Measurements from ENCODE around the gene SRD5A2.

SRD5A2 gene

DNA sequence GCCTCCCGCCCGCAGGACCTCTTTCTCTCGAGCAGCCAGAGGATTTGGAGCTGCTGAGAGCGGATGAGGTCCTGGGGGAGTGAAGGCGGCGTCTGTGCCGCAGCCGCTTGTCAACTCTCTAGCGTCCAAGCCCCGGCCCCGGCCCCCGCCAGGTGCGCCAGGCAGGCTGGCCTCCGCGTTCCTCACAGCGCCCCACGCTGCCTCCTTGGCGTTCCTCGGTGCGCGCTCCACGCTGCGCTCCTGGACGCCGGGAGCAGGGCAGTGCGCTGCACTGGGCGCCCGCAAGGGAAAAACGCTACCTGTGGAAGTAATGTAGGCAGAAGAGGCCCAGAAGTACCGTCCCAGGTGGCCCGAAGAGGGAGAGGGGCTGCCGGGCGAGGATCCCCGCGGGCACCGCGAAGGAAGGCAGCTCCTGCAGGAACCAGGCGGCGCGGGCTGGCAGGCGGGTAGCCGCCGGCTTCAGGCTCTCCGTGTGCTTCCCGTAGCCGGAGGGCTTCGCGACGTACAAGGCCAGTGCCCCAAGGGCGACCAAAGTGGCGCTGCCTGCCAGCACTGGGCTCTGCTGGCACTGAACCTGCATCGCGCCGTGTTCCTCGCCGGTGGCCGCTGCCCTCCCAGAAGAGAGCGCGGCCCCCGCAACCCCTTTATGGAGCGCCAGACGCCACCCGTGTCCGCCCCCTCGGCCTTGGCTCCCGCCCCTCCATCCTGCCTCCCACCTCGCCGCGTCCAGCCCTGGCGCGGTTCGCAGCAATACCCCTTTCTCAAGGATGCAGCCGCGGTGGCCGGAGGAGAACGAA, at the start of gene SRD5A2:
Gene SRD5A2 (minus strand): TSS at position 618 of the 797 bp plus-strand sequence. CDS start 38 bp downstream, at position 580.
- FAIRE-seq (no peak), DNase-seq (ENCODE audit: extremely low spot score, insufficient read length, low read depth) (no peak)

GRCh38 chr2:31606509-31606908, 25.8 kb upstream of the SRD5A2 start:
- DNase-seq (ENCODE audit: extremely low spot score, insufficient read length, low read depth) = no peak
- FAIRE-seq = no peak

- no peak for FAIRE-seq
- DNase-seq (ENCODE audit: extremely low spot score, insufficient read length, low read depth) = no peak
Observed at GRCh38 chr2:31598694-31599093, 18.0 kb upstream of the SRD5A2 start.

DNA sequence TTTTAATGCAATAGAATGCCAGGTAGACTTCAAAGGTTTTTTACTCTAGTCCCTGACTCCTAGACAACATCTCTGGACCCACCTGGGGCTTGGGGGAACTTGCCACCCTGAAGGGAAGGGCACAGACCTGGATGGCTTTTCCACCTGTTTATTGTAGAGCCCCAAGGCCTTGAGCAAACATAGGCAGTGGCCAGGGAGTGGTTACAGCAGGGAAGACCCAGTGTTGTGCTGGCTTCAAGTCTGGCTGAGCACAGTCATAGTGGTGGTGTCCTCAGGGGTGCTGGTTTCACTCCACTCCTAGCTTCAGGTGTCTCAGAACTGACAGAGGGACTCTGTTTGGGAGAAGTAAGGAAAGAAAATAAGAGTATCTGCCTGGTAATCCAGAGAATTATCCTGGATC, 5.5 kb upstream of the SRD5A2 start:
- DNase-seq (ENCODE audit: extremely low spot score, insufficient read length, low read depth) (no peak), FAIRE-seq (no peak)

DNA sequence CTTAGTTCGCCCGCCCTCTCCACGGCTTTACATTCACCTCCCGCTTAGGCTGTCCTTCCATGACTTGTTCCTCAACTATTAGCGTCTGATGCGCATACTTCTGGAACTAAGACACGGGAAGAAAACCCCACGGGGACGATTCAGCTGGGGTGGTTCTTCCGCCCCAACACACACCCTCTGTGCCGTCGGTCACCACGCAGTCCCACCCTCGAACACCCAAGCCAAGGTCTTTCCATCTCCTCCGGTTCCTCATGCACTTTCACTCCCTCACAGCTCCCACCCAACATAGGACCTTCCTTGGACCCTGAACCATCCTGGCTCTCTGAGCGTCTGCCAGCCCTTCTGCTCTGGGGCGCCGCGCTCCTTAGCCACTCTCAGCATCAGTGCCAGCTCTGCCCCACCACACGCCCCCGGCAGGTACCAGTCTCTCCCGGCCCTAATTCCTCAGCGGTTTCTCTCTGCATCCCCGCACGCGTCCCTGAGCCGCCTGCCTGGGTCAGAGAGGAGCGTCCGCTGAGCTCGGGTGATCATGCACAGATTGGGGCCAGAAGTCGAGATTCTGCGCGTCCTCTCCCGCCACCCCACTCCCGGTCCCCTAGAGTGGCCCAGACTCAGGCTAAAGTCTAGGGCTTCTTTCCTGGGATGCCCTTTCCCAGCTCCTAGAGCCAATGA, 522 bp upstream of the SRD5A2 start:
- FAIRE-seq = no peak

GRCh38 chr2:31579996-31580320, 780 bp downstream of the SRD5A2 start:
- no peak for FAIRE-seq
- no peak for DNase-seq (ENCODE audit: extremely low spot score, insufficient read length, low read depth)

More for the DNA sequence above, 522 bp upstream of the SRD5A2 start:
- DNase-seq (ENCODE audit: extremely low spot score, insufficient read length, low read depth) = no peak

DNA sequence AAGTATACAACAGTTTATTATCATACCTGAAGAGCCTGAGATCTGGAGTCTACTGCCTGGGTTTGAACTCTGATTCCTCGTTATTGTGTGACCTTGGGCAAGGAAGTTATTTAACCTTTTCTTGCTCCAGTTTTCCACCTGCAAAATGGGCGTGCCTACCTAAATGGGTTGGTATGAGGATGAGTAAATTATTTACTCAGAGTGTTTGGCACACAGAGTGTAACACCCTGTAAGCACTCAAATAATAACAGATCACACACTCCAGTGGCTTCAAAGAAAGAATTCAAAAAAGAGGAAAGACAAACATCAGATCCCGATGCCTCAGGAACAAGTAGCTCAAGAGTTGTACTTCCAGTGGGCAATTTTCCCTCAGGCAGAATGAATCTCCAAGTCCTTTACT, 2.4 kb downstream of the SRD5A2 start:
- DNase-seq (ENCODE audit: extremely low spot score, insufficient read length, low read depth) (no peak), FAIRE-seq (no peak)

DNA sequence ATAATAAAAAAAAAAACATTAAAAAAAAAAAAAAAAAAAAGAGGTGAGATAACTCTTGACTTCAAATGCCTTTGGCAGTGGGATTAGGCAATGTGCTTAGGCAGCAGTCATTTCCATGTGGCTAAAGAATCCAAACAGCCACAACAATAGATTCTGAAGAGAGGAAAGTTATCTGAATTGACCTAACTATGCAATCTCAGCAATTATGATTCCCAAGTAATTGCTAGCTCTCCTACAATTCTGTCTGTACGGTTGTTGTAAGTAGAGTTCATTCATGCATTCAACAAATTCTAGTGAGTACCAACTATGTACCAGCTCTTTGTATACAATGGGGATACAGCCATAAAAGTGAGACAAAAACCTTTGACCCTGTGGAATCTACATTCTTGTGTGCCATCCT, 3.6 kb downstream of the SRD5A2 start:
- DNase-seq (ENCODE audit: extremely low spot score, insufficient read length, low read depth) (no peak), FAIRE-seq (no peak)

DNA sequence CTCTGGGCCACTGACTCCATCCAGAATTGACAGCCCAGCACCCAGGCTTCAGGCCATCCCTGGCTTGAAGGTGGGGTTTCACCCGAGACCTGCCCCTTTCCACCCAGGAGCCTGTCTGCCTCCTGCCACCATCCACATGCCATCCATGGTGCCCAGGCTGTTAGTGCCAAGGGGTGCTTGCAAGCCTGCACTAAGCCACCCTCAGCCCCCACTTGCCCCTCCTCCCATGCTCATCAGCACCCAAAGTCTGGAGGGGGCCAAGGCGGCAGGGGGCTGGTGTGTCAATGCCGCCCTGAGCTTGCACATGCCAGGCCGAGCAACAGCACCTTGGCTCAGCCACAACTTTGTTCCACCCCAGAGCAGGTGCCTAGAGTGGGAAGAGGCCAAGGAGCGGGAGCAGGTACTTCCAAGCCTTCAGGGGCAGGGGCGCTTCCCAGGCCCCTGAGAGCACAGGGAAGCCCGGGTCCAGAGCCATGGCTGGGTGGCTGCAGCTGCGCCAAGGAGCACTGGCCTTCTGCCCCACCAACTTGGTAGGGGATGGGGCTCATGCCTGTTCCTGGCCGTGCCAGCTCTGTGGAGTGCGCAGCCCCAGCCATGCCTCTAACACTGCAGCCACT, 12.0 kb downstream of the SRD5A2 start:
- DNase-seq (ENCODE audit: extremely low spot score, insufficient read length, low read depth) (no peak), FAIRE-seq (no peak)

- FAIRE-seq (no peak), DNase-seq (ENCODE audit: extremely low spot score, insufficient read length, low read depth) (no peak)
Observed at GRCh38 chr2:31567679-31568078, 13.1 kb downstream of the SRD5A2 start.

DNA sequence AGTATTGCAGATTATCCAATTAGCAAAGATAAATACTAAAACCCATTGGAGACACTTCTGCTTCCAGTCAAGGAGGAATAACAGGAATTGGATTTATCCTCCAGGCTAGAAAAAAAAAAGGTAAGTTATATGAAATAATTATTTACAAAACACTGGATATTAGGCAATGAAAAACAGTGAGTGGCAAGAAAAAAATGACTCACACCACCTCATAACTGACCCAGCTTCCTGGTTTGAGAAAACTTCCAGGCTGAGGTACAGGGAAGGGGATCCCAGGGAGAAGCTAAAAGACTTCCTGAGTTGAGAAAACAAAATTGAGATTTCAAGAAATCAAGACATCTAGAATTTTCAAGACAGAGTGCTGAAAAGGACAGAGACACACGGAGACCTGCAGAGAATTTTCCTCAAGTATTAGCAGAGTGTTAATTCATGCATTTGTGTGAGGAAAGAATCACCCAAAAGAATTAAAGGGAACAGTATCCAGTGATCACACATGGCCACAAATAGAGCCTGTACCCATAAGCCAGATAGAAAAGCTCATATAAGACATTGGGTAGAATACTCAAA, 17.4 kb downstream of the SRD5A2 start:
- FAIRE-seq (no peak), DNase-seq (ENCODE audit: extremely low spot score, insufficient read length, low read depth) (no peak)

DNA sequence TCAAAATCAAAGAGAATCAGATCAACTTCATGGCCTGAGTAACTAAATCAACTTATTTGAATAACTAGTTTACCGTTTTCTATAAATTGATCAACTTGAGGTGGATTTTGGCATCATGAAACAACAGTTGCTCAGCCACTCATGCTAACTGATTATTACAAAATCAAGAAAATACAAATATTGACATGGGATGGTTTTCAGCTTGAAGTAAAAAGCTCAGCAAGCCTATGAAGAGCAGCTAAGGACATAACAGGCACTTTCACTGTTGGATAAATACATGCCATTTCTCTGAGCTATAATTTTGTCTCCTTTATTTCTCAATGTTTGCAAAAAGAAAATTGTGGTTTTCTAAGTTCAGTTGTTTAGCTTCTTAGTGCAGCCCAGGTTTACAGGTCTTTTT, 18.9 kb downstream of the SRD5A2 start:
- no peak for FAIRE-seq
- DNase-seq (ENCODE audit: extremely low spot score, insufficient read length, low read depth) = no peak

- no peak for DNase-seq (ENCODE audit: extremely low spot score, insufficient read length, low read depth)
- FAIRE-seq = no peak
Observed at GRCh38 chr2:31558401-31559295, 22.1 kb downstream of the SRD5A2 start.

DNA sequence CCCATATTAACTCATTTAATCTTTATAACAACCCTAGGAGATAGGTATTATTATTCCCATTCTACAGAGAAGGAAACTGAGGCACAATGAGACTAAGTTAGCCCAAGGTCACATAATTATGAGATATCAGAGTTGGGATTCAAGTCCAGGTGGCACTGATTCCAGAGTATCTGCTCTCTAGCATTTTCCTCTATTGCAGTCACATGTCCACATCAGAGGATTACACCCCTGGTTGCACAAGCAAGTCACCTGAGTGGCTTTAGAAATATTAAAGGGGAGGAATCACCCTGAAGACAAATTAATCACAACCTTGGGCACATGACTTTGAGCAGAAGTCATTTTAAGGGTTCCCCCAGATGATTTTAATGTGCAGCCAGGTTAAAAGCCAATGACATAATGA, 23.8 kb downstream of the SRD5A2 start:
- no peak for DNase-seq (ENCODE audit: extremely low spot score, insufficient read length, low read depth)
- no peak for FAIRE-seq

DNA sequence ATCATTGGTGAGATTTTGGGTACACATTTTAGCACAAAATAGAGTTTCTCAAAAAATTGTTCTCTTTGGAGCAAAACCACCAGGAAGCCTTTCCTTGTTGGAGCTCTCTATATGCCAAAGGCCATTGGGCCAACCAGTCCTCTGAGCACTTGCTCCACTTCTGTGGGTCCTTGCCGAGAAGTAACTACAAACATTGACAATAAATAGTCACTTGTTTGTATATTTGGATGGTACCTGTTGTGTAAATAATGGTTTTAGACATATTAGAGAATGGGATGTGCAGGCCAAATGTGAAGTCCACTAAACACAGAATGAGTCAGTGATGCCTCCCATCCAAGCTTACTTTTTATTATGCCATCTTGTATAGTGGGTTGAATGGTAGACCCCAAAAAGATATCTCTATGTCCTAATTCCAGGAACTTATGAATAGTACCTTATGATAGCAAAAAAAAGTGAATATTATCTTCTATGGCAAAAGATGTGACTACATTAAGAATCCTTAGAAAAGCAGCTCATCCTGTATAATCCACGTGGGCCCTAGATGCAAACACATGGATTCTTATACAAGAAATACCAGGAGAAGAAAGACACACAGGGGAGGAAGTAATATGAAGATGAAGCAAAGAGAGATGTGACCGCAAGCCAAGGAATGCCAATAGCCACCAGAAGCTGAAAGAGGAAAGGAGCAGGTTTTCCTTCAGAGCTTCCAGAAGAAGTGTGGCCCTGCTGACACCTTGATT, 24.6 kb downstream of the SRD5A2 start:
- FAIRE-seq = no peak
- DNase-seq (ENCODE audit: extremely low spot score, insufficient read length, low read depth) = no peak

DNA sequence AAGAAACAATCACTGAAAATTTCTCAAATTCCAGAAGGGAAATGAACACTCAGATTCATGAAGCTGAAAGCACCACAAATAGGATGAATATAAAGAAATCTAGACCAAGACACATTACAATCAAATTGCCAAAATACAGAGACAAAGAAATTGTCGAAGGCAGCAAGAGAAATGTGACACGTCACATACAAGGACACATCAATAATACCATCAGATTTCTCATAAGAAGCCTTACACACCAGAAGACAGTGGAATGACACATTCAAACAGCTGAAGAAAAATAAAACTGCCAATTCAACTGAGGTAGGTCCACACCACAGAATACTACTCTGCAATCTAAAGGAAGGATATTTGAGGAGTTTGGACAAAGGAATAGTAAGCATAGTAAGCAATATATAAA, 27.4 kb downstream of the SRD5A2 start:
- no peak for FAIRE-seq
- DNase-seq (ENCODE audit: extremely low spot score, insufficient read length, low read depth) = no peak

- no peak for FAIRE-seq
Observed at GRCh38 chr2:31547485-31547884, 33.3 kb downstream of the SRD5A2 start.

GRCh38 chr2:31541853-31542252, 38.9 kb downstream of the SRD5A2 start:
- DNase-seq (ENCODE audit: extremely low spot score, insufficient read length, low read depth) = no peak
- no peak for FAIRE-seq

More at GRCh38 chr2:31547485-31547884, 33.3 kb downstream of the SRD5A2 start:
- no peak for DNase-seq (ENCODE audit: extremely low spot score, insufficient read length, low read depth)

- DNase-seq (ENCODE audit: extremely low spot score, insufficient read length, low read depth) = no peak
- FAIRE-seq = no peak
Observed at GRCh38 chr2:31539505-31539904, 41.2 kb downstream of the SRD5A2 start.

Data from GM18507 (cell line).